Measurements from ENCODE around the gene ATP11A.

The ATP11A gene

GRCh38 chr13:112842343-112842856 lies 152.6 kb downstream of the ATP11A start:
- Mint-ChIP-seq H3K27me3 (no peaks in the 10 kb centered on the region), H3K9me3 (no peaks in the 10 kb centered on the region), H3K4me3 (no peak overlapping the region), H3K36me3 (peaks cover 56 to 62% of the 10 kb centered on the region in 2 donors), H3K4me1 (peaks cover 0 to 2% of the 10 kb centered on the region in 2 donors), H3K27ac (no peak overlapping the region)
- ATAC-seq (replicated peaks): no peak
- no peak for DNase-seq

GRCh38 chr13:112842931-112843391 lies 153.1 kb downstream of the ATP11A start:
- DNase-seq (no peak), ATAC-seq (replicated peaks) (no peak)
- Mint-ChIP-seq H3K27me3 (no peaks in the 10 kb centered on the region), H3K36me3 (peaks cover 56 to 62% of the 10 kb centered on the region in 2 donors), H3K27ac (no peak overlapping the region), H3K9me3 (no peaks in the 10 kb centered on the region), H3K4me1 (peaks cover 0 to 2% of the 10 kb centered on the region in 2 donors), H3K4me3 (no peak overlapping the region)

- no peaks in the 10 kb centered on the region for H3K27me3 Mint-ChIP-seq
- H3K27ac Mint-ChIP-seq: no peak overlapping the region
- H3K4me3 Mint-ChIP-seq: no peak overlapping the region
- H3K4me1 Mint-ChIP-seq: peaks cover 0 to 2% of the 10 kb centered on the region in 2 donors
- peaks cover 52 to 63% of the 10 kb centered on the region in 2 donors for H3K36me3 Mint-ChIP-seq
- no peak for DNase-seq
- no peak for ATAC-seq (replicated peaks)
- no peaks in the 10 kb centered on the region for H3K9me3 Mint-ChIP-seq
Observed at GRCh38 chr13:112843392-112844111, 153.7 kb downstream of the ATP11A start.

GRCh38 chr13:112844411-112844810 lies 154.6 kb downstream of the ATP11A start:
- H3K4me1 Mint-ChIP-seq: peaks cover 2 to 5% of the 10 kb centered on the region in 2 donors
- no peak overlapping the region for H3K27ac Mint-ChIP-seq
- H3K4me3 Mint-ChIP-seq: no peak overlapping the region
- peaks cover 46 to 58% of the 10 kb centered on the region in 2 donors for H3K36me3 Mint-ChIP-seq
- no peaks in the 10 kb centered on the region for H3K9me3 Mint-ChIP-seq
- H3K27me3 Mint-ChIP-seq: no peaks in the 10 kb centered on the region
- DNase-seq (no peak), ATAC-seq (replicated peaks) (no peak)

GRCh38 chr13:112844879-112845278 lies 155.0 kb downstream of the ATP11A start:
- no peaks in the 10 kb centered on the region for H3K9me3 Mint-ChIP-seq
- DNase-seq (no peak), ATAC-seq (replicated peaks) (no peak)
- H3K27ac Mint-ChIP-seq: no peak overlapping the region
- H3K36me3 Mint-ChIP-seq: peaks cover 46 to 60% of the 10 kb centered on the region in 2 donors
- no peaks in the 10 kb centered on the region for H3K27me3 Mint-ChIP-seq
- H3K4me3 Mint-ChIP-seq: no peak overlapping the region
- H3K4me1 Mint-ChIP-seq: peaks cover 5% of the 10 kb centered on the region in 2 donors

GRCh38 chr13:112845511-112846144 lies 155.8 kb downstream of the ATP11A start:
- H3K4me1 Mint-ChIP-seq: peaks cover 2 to 5% of the 10 kb centered on the region in 2 donors
- peaks cover 46 to 58% of the 10 kb centered on the region in 2 donors for H3K36me3 Mint-ChIP-seq
- no peaks in the 10 kb centered on the region for H3K9me3 Mint-ChIP-seq
- ATAC-seq (replicated peaks) (no peak), DNase-seq (no peak)
- no peak overlapping the region for H3K27ac Mint-ChIP-seq
- no peaks in the 10 kb centered on the region for H3K27me3 Mint-ChIP-seq
- no peak overlapping the region for H3K4me3 Mint-ChIP-seq

- ATAC-seq (replicated peaks): no peak
- no peaks in the 10 kb centered on the region for H3K27me3 Mint-ChIP-seq
- peaks cover 54 to 68% of the 10 kb centered on the region in 2 donors for H3K36me3 Mint-ChIP-seq
- peaks cover 2 to 5% of the 10 kb centered on the region in 2 donors for H3K4me1 Mint-ChIP-seq
- no peak for DNase-seq
- H3K9me3 Mint-ChIP-seq: no peaks in the 10 kb centered on the region
- H3K4me3 Mint-ChIP-seq: no peak overlapping the region
- no peak overlapping the region for H3K27ac Mint-ChIP-seq
Observed at GRCh38 chr13:112846411-112847115, 156.7 kb downstream of the ATP11A start.

- peaks cover 2 to 5% of the 10 kb centered on the region in 2 donors for H3K4me1 Mint-ChIP-seq
- DNase-seq (no peak), ATAC-seq (replicated peaks) (no peak)
- H3K9me3 Mint-ChIP-seq: no peaks in the 10 kb centered on the region
- H3K4me3 Mint-ChIP-seq: no peak overlapping the region
- H3K27ac Mint-ChIP-seq: no peak overlapping the region
- H3K36me3 Mint-ChIP-seq: peaks cover 48 to 68% of the 10 kb centered on the region in 2 donors
- H3K27me3 Mint-ChIP-seq: no peaks in the 10 kb centered on the region
Observed at GRCh38 chr13:112849500-112849899, 159.7 kb downstream of the ATP11A start.

- no peak overlapping the region for H3K4me3 Mint-ChIP-seq
- H3K36me3 Mint-ChIP-seq: peaks cover 49 to 72% of the 10 kb centered on the region in 2 donors
- H3K27me3 Mint-ChIP-seq: no peaks in the 10 kb centered on the region
- ATAC-seq (replicated peaks) (no peak), DNase-seq (no peak)
- H3K27ac Mint-ChIP-seq: no peak overlapping the region
- no peaks in the 10 kb centered on the region for H3K9me3 Mint-ChIP-seq
- H3K4me1 Mint-ChIP-seq: peaks cover 2 to 5% of the 10 kb centered on the region in 2 donors
Observed at GRCh38 chr13:112850273-112850672, 160.4 kb downstream of the ATP11A start.

GRCh38 chr13:112851107-112852038 lies 161.5 kb downstream of the ATP11A start:
- no peaks in the 10 kb centered on the region for H3K27me3 Mint-ChIP-seq
- H3K4me1 Mint-ChIP-seq: peaks cover 2 to 5% of the 10 kb centered on the region in 2 donors
- no peak for ATAC-seq (replicated peaks)
- no peaks in the 10 kb centered on the region for H3K9me3 Mint-ChIP-seq
- peaks cover 48 to 74% of the 10 kb centered on the region in 2 donors for H3K36me3 Mint-ChIP-seq
- DNase-seq: no peak
- H3K4me3 Mint-ChIP-seq: no peak overlapping the region
- H3K27ac Mint-ChIP-seq: no peak overlapping the region

GRCh38 chr13:112852392-112852791 lies 162.6 kb downstream of the ATP11A start:
- Mint-ChIP-seq H3K27ac (no peak overlapping the region), H3K4me3 (no peak overlapping the region), H3K4me1 (peaks cover 2 to 5% of the 10 kb centered on the region in 2 donors), H3K36me3 (peaks cover 43 to 74% of the 10 kb centered on the region in 2 donors), H3K9me3 (no peaks in the 10 kb centered on the region), H3K27me3 (no peaks in the 10 kb centered on the region)
- no peak for DNase-seq
- no peak for ATAC-seq (replicated peaks)

GRCh38 chr13:112852808-112853207 lies 163.0 kb downstream of the ATP11A start:
- H3K36me3 Mint-ChIP-seq: peaks cover 39 to 70% of the 10 kb centered on the region in 2 donors
- no peak overlapping the region for H3K27ac Mint-ChIP-seq
- no peak overlapping the region for H3K4me3 Mint-ChIP-seq
- H3K27me3 Mint-ChIP-seq: no peaks in the 10 kb centered on the region
- no peak for DNase-seq
- H3K4me1 Mint-ChIP-seq: peaks cover 2 to 5% of the 10 kb centered on the region in 2 donors
- no peaks in the 10 kb centered on the region for H3K9me3 Mint-ChIP-seq
- ATAC-seq (replicated peaks): no peak

GRCh38 chr13:112854321-112854720 lies 164.5 kb downstream of the ATP11A start:
- no peak overlapping the region for H3K27ac Mint-ChIP-seq
- peaks cover 3 to 4% of the 10 kb centered on the region in 2 donors for H3K4me1 Mint-ChIP-seq
- H3K27me3 Mint-ChIP-seq: no peaks in the 10 kb centered on the region
- no peaks in the 10 kb centered on the region for H3K9me3 Mint-ChIP-seq
- H3K36me3 Mint-ChIP-seq: peaks cover 49 to 76% of the 10 kb centered on the region in 2 donors
- DNase-seq (no peak), ATAC-seq (replicated peaks) (no peak)
- no peak overlapping the region for H3K4me3 Mint-ChIP-seq
